HG03439 (cell line): ENCODE data around the gene SLC16A11.
"Not testable (repeated sequence)": the region's sequence is repeated elsewhere in the genome, so short reads cannot be mapped to it uniquely, and the experiment has no call there.

Experiments used
- ATAC-seq: cut with Tn5 transposase; IDR thresholded peaks from one replicate; pipeline ENCODE4 v1.9.1; 2021; ENCODE audit warnings: mild to moderate bottlenecking, moderate library complexity; ENCODE audit not compliant: unreplicated experiment

SLC16A11 gene

GRCh38 chr17:7011942-7012254 is 32.0 kb downstream of the SLC16A11 start:
- ATAC-seq = no peak

GRCh38 chr17:7011415-7011814 is 32.5 kb downstream of the SLC16A11 start:
- no peak for ATAC-seq

GRCh38 chr17:7010523-7010922 is 33.4 kb downstream of the SLC16A11 start:
- no peak for ATAC-seq

- no peak for ATAC-seq
Measured at GRCh38 chr17:7007143-7007542, 36.7 kb downstream of the SLC16A11 start.

GRCh38 chr17:7005716-7006115 is 38.2 kb downstream of the SLC16A11 start:
- ATAC-seq = no peak

- ATAC-seq = no peak
Measured at GRCh38 chr17:7004398-7005253, 39.3 kb downstream of the SLC16A11 start.

- ATAC-seq = no peak
Measured at GRCh38 chr17:7003745-7004144, 40.1 kb downstream of the SLC16A11 start.

- ATAC-seq = no peak
Measured at GRCh38 chr17:7002288-7003047, 41.4 kb downstream of the SLC16A11 start.

GRCh38 chr17:7001318-7001961 is 42.5 kb downstream of the SLC16A11 start:
- ATAC-seq = no peak

- ATAC-seq = no peak
Measured at GRCh38 chr17:6998855-6999508, 44.9 kb downstream of the SLC16A11 start.

- no peak for ATAC-seq
Measured at GRCh38 chr17:6997171-6997570, 46.7 kb downstream of the SLC16A11 start.

- no peak for ATAC-seq
Measured at GRCh38 chr17:6996256-6997011, 47.5 kb downstream of the SLC16A11 start.

GRCh38 chr17:6995500-6996255 is 48.2 kb downstream of the SLC16A11 start, which contains the start of gene ALOX12:
TSS of gene ALOX12 (plus strand) at chr17:6996049. CDS start at chr17:6996118, 69 bp downstream.
- no peak for ATAC-seq

- no peak for ATAC-seq
Measured at GRCh38 chr17:6994666-6995256, 49.1 kb downstream of the SLC16A11 start.

- ATAC-seq = no peak
Measured at GRCh38 chr17:6994118-6994598, 49.7 kb downstream of the SLC16A11 start.

- not testable (repeated sequence) for ATAC-seq
Measured at GRCh38 chr17:6993613-6994056, 50.3 kb downstream of the SLC16A11 start.
